Measurements from ENCODE around the gene MVK.

Gene MVK

GRCh38 chr12:109605599-109606228 is 32.1 kb downstream of the MVK start:
- no peak for DNase-seq

GRCh38 chr12:109606320-109607028 is 32.9 kb downstream of the MVK start:
- DNase-seq, result peak in 50 of 58 donors; percentile 7 to 75 (median 49)

- DNase-seq, result no peak
Observed at GRCh38 chr12:109607618-109608017, 34.0 kb downstream of the MVK start.

GRCh38 chr12:109608270-109608669 is 34.7 kb downstream of the MVK start:
- DNase-seq, result no peak

GRCh38 chr12:109608793-109609192 is 35.2 kb downstream of the MVK start:
- DNase-seq, result no peak

- peak in 1 of 58 donors; percentile 11 for DNase-seq
Observed at GRCh38 chr12:109609342-109609741, 35.7 kb downstream of the MVK start.

GRCh38 chr12:109610523-109610922 is 36.9 kb downstream of the MVK start:
- no peak for DNase-seq

GRCh38 chr12:109611223-109611622 is 37.6 kb downstream of the MVK start:
- no peak for DNase-seq

GRCh38 chr12:109612003-109612402 is 38.4 kb downstream of the MVK start:
- no peak for DNase-seq

- no peak for DNase-seq
Observed at GRCh38 chr12:109612975-109613502, 39.4 kb downstream of the MVK start.

GRCh38 chr12:109613649-109614455 is 40.3 kb downstream of the MVK start:
- DNase-seq, result peak in 1 of 58 donors; percentile 8

- no peak for DNase-seq
Observed at GRCh38 chr12:109615556-109616229, 42.1 kb downstream of the MVK start.

GRCh38 chr12:109617491-109617890 is 43.9 kb downstream of the MVK start:
- DNase-seq, result peak in 54 of 58 donors; percentile 20 to 90 (median 70)

- DNase-seq, result no peak
Observed at GRCh38 chr12:109618082-109618481, 44.5 kb downstream of the MVK start.

GRCh38 chr12:109619002-109619604 is 45.5 kb downstream of the MVK start:
- no peak for DNase-seq

- DNase-seq, result no peak
Observed at GRCh38 chr12:109621211-109621694, 47.7 kb downstream of the MVK start.

- DNase-seq, result no peak
Observed at GRCh38 chr12:109621901-109622364, 48.3 kb downstream of the MVK start.

- peak in 4 of 58 donors; percentile 16 to 59 (median 46) for DNase-seq
Observed at GRCh38 chr12:109624467-109624866, 50.9 kb downstream of the MVK start.

GRCh38 chr12:109625131-109625559 is 51.6 kb downstream of the MVK start:
- peak in 56 of 58 donors; percentile 8 to 97 (median 78) for DNase-seq

- peak in 4 of 58 donors; percentile 35 to 55 (median 47) for DNase-seq
Observed at GRCh38 chr12:109625749-109626377, 52.3 kb downstream of the MVK start.
